Measurements from ENCODE around the gene ATP4B. TPM values are rescaled to one million over a fixed set of nuclear protein-coding genes. Genes with fewer than 3 reads are reported as not detected.

The ATP4B gene
- polyA plus RNA-seq, 1 of the 3 experiments (the other 2 are of a cell fraction): not detected

DNA sequence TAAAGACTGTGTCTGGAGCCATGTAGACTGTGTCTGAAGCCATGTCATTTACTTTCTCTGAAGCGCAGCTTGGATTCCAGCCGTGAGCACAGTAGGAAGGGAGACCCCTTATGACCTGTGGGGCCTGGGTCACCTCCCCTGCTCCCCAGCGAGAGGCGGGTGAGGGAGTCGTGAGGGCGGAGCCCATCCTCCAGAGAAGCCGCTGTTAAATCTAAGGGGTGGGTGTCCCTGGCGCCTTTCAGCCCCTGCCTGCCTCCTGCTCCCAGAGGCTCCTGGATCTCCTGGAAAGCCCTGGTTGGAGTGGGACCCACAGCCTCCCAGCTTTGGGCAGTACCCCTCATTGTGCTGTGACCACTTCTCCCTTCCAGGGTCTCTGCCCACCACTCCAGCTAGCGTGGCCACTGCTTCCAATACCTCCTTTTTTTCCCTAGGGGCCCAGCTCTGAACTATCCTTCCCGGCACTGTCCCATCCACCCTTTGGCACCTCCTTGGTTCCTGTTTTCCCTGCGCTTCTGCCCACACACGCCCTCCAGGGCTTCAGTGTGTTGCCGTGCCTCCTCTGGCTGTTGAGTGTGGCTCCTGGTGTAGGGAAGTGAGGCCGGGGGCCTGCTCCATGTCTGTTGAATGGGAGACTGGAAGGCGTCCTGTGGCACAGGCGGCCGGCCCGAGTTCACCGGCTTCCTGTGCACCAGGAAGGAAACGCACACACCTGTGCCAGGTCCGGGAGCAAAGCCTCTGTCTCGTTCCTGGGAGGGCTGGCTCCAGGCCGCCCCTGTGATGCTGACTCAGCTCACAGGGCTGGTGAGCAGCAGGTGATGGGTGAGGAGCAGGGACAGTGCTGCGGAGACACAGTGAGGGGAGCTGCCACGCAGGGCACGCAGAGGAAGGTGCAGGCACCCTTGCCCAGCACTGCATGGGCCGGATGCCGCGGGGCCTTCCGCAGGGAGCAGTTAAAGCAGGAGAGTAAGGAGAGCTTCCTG, 29.4 kb downstream of the ATP4B start:
- Histone ChIP-seq H3K4me3 (ENCODE audit: low read depth in 2 of 2, low read length in 1 of 2) (no peak overlapping the region), H3F3A (replicated peaks; ENCODE audit: insufficient read depth) (peaks cover 17% of the 10 kb centered on the region), H3K4me2 (no peak overlapping the region), H3K4me1 (ENCODE audit: control insufficient read depth in 1 of 2, insufficient read depth in 2 of 2, low read depth in 1 of 2, low read length in 1 of 2) (peaks cover 0 to 9% of the 10 kb centered on the region in 2 experiments; a peak in 2 of 4 replicates), H3K9ac (no peak overlapping the region), H4K20me1 (ENCODE audit: insufficient read depth) (peaks cover 53% of the 10 kb centered on the region), H3K9me2 (no peaks in the 10 kb centered on the region), H3K27ac (ENCODE audit: low read depth in 2 of 2, low read length in 1 of 2) (no peak overlapping the region), H3K27me3 (ENCODE audit: insufficient read depth) (no peaks in the 10 kb centered on the region), H3K9me3 (no peaks in the 10 kb centered on the region), H3K79me2 (ENCODE audit: insufficient read depth) (peaks cover 23% of the 10 kb centered on the region), H2AFZ (ENCODE audit: low read depth) (no peak overlapping the region), H3K36me3 (replicated peaks in 1 of 2; ENCODE audit: control insufficient read depth in 1 of 2, insufficient read depth in 2 of 2, low read length in 1 of 2) (peaks cover 6 to 33% of the 10 kb centered on the region in 2 experiments)
- CTCF ChIA-PET: interaction anchor here (0.6 kb wide), 1 partner anchor 234 kb away, joined by 4 read pairs; no protein-coding TSS in a partner anchor
- 93% methylated on average over 20 of the region's 30 CpGs for WGBS (ENCODE audit: low lambda C conversion rate)
- TF ChIP-seq, protein P1, sequence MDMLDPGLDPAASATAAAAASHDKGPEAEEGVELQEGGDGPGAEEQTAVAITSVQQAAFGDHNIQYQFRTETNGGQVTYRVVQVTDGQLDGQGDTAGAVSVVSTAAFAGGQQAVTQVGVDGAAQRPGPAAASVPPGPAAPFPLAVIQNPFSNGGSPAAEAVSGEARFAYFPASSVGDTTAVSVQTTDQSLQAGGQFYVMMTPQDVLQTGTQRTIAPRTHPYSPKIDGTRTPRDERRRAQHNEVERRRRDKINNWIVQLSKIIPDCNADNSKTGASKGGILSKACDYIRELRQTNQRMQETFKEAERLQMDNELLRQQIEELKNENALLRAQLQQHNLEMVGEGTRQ (IDR thresholded peaks at IDR 0.05; ENCODE audit: borderline replicate concordance, low read depth, low read length): no peak
- TF ChIP-seq EP300 (IDR thresholded peaks at IDR 0.05; ENCODE audit: borderline replicate concordance in 1 of 2, low read depth in 1 of 2, low read length in 1 of 2): no peak
- TF ChIP-seq, protein P2, sequence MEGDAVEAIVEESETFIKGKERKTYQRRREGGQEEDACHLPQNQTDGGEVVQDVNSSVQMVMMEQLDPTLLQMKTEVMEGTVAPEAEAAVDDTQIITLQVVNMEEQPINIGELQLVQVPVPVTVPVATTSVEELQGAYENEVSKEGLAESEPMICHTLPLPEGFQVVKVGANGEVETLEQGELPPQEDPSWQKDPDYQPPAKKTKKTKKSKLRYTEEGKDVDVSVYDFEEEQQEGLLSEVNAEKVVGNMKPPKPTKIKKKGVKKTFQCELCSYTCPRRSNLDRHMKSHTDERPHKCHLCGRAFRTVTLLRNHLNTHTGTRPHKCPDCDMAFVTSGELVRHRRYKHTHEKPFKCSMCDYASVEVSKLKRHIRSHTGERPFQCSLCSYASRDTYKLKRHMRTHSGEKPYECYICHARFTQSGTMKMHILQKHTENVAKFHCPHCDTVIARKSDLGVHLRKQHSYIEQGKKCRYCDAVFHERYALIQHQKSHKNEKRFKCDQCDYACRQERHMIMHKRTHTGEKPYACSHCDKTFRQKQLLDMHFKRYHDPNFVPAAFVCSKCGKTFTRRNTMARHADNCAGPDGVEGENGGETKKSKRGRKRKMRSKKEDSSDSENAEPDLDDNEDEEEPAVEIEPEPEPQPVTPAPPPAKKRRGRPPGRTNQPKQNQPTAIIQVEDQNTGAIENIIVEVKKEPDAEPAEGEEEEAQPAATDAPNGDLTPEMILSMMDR (IDR thresholded peaks at IDR 0.05): no peak
- no peak for TF ChIP-seq RAD21 (IDR thresholded peaks at IDR 0.05; ENCODE audit: low read length)
- DNase-seq: no peak
- POLR2A ChIA-PET: interaction anchor here (1.4 kb wide), 1 partner anchor 9 kb away, joined by 4 read pairs; no protein-coding TSS in a partner anchor

DNA sequence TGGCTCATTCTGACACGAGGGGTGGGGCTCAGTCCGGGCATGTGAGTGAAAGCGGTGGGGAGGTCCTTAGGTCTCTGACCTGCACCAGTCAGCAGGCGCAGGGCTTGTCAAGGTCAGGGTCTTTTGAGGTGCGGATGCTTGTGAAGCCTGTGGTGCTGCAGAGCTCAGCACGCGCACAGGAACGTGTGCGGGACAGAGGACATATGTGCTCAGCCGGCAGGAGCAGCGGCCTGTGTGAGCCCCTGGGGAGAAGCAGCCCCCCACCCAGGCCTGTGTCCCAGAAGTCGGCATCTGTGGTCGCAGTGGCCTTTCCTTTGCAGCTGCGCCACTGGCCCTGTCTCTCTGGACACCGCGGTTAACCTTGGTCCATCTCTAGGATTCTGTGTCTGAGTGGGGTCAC, 30.9 kb downstream of the ATP4B start:
- no peak for DNase-seq
- H3K9me2 ChIP-seq: no peaks in the 10 kb centered on the region
- H3K36me3 ChIP-seq (replicated peaks in 1 of 2; ENCODE audit: control insufficient read depth in 1 of 2, insufficient read depth in 2 of 2, low read length in 1 of 2): peaks cover 4 to 30% of the 10 kb centered on the region in 2 experiments
- H3K4me2 ChIP-seq: no peak overlapping the region
- peaks cover 23% of the 10 kb centered on the region for H3K79me2 ChIP-seq (ENCODE audit: insufficient read depth)
- peaks cover 17% of the 10 kb centered on the region for H3F3A ChIP-seq (replicated peaks; ENCODE audit: insufficient read depth)
- TF ChIP-seq TCF12 (IDR thresholded peaks at IDR 0.05) (no peak), EZH2phosphoT487 (IDR thresholded peaks at IDR 0.05; ENCODE audit: borderline replicate concordance, low read depth) (no peak), SIN3A (IDR thresholded peaks at IDR 0.05; ENCODE audit: borderline replicate concordance, low read depth, low read length) (no peak), TEAD4 (IDR thresholded peaks at IDR 0.05; ENCODE audit: borderline replicate concordance, insufficient read depth) (no peak), JUND (IDR thresholded peaks at IDR 0.05) (no peak), POLR2AphosphoS5 (IDR thresholded peaks at IDR 0.05; ENCODE audit: low read depth, low read length) (no peak)
- POLR2A ChIA-PET: no interaction called here
- H3K27ac ChIP-seq (ENCODE audit: low read depth in 2 of 2, low read length in 1 of 2): no peak overlapping the region
- H4K20me1 ChIP-seq (ENCODE audit: insufficient read depth): peaks cover 55% of the 10 kb centered on the region
- H3K27me3 ChIP-seq (ENCODE audit: insufficient read depth): no peaks in the 10 kb centered on the region
- H3K4me1 ChIP-seq (ENCODE audit: control insufficient read depth in 1 of 2, insufficient read depth in 2 of 2, low read depth in 1 of 2, low read length in 1 of 2): peaks cover 0 to 9% of the 10 kb centered on the region in 2 experiments; a peak in 2 of 4 replicates
- 96% methylated on average over 8 of the region's 16 CpGs for WGBS (ENCODE audit: low lambda C conversion rate)
- no peak overlapping the region for H3K4me3 ChIP-seq (ENCODE audit: low read depth in 2 of 2, low read length in 1 of 2)
- H3K9me3 ChIP-seq: no peaks in the 10 kb centered on the region
- CTCF ChIA-PET: no interaction called here
- H3K9ac ChIP-seq: no peak overlapping the region
- no peak overlapping the region for H2AFZ ChIP-seq (ENCODE audit: low read depth)
